Activated naive CD4-positive, alpha-beta T cell treated with anti-CD3 and anti-CD28 coated beads, Interleukin-2, amount 10 ng/mL, durations not matched to agents 7 days and 5 days (primary cell): ENCODE measurements around the gene PRKCA.
A peak's percentile ranks its signal among the peaks of the same experiment; 100 is the strongest.
"Not testable (repeated sequence)": the region's sequence is repeated elsewhere in the genome, so short reads cannot be mapped to it uniquely, and the experiment has no call there.

Experiments
- CTCF ChIA-PET: fragments of 350-600 bp; sonication (Branson Sonifier 250); formaldehyde crosslinking; loops from one replicate; lab custom pipeline; 2021; ENCODE audit warnings: antibody characterized with exemption; lab: Charles Lee
- DNase-seq: peaks from one replicate; pipeline ENCODE4 v3.0.0-alpha.2; 2020
- H3K27ac Mint-ChIP-seq: one replicate; pipeline ENCODE4 v1.8.0; 2021; ENCODE audit warnings: mild to moderate bottlenecking, moderate library complexity, mixed read lengths
- H3K27me3 Mint-ChIP-seq: one replicate; pipeline ENCODE4 v1.8.0; 2021; ENCODE audit warnings: mild to moderate bottlenecking, mixed read lengths
- H3K36me3 Mint-ChIP-seq: one replicate; pipeline ENCODE4 v1.8.0; 2021; ENCODE audit warnings: mixed read lengths
- H3K4me1 Mint-ChIP-seq: one replicate; pipeline ENCODE4 v1.8.0; 2021; ENCODE audit warnings: mixed read lengths
- H3K4me3 Mint-ChIP-seq: one replicate; pipeline ENCODE4 v1.8.0; 2021; ENCODE audit warnings: mild to moderate bottlenecking, moderate library complexity, mixed read lengths
- H3K9me3 Mint-ChIP-seq: one replicate; pipeline ENCODE4 v1.8.0; 2021; ENCODE audit warnings: mixed read lengths

PRKCA gene

DNA sequence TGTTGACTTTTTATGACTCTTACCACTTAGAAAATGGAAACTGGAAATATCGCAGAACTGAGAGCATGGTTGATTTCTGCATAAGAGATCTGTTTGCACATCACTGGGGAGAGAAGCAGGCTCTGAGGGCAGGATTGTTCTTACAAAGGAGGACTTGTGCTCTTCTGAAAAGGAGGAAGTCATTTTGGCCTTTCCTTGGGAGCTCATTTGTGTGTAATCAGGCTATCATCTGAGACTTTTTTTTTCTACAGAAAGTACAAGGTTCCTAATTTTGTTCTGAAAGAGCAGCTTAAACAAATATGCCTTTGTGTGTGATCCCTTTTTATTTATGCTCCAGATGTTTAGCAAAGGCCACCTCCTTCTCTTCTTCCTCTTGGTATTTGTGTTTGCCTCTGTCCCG is 386.8 kb downstream of the PRKCA start:
- no peaks in the 10 kb centered on the region for H3K27me3 Mint-ChIP-seq
- CTCF ChIA-PET, result no interaction called here
- peaks cover 7% of the 10 kb centered on the region for H3K4me1 Mint-ChIP-seq
- no peak overlapping the region for H3K4me3 Mint-ChIP-seq
- no peak overlapping the region for H3K27ac Mint-ChIP-seq
- H3K9me3 Mint-ChIP-seq, result no peaks in the 10 kb centered on the region
- H3K36me3 Mint-ChIP-seq, result peaks cover 69% of the 10 kb centered on the region
- no peak for DNase-seq

DNA sequence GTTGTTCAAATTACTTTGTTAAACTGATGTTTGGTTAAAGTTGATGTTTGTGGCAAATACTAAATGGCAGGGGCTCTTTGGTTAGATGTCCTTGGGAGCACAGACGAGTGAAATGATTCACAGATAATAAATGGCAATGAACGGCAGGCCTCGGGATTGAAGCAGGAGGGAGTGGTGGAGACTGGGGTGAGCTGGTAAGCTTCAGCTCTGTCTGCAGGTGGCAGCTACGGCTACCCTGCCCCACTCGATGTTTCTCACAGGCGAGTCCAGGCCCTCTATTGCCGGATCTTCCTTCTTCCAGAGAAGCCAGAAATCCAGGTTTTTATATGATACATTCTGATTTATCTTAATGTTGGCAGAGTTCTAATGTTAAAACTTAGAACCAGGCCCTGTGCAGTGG is 387.8 kb downstream of the PRKCA start:
- Mint-ChIP-seq H3K9me3 (no peaks in the 10 kb centered on the region), H3K4me1 (peaks cover 7% of the 10 kb centered on the region), H3K27ac (no peak overlapping the region), H3K36me3 (peaks cover 77% of the 10 kb centered on the region), H3K27me3 (no peaks in the 10 kb centered on the region), H3K4me3 (no peak overlapping the region)
- CTCF ChIA-PET, result interaction anchor here (1.3 kb wide), 1 partner anchor 25 kb away, joined by 3 read pairs; no protein-coding TSS in a partner anchor
- DNase-seq, result no peak

GRCh38 chr17:66691644-66692420 is 389.4 kb downstream of the PRKCA start:
- no peaks in the 10 kb centered on the region for H3K27me3 Mint-ChIP-seq
- peaks cover 7% of the 10 kb centered on the region for H3K4me1 Mint-ChIP-seq
- H3K9me3 Mint-ChIP-seq, result peaks cover under 1% of the 10 kb centered on the region
- H3K4me3 Mint-ChIP-seq, result no peak overlapping the region
- no peak for DNase-seq
- peaks cover 86% of the 10 kb centered on the region for H3K36me3 Mint-ChIP-seq
- peak overlapping the region; percentile 84 for H3K27ac Mint-ChIP-seq
- CTCF ChIA-PET, result interaction anchor here (1.3 kb wide), 1 partner anchor 23 kb away, joined by 3 read pairs; no protein-coding TSS in a partner anchor

DNA sequence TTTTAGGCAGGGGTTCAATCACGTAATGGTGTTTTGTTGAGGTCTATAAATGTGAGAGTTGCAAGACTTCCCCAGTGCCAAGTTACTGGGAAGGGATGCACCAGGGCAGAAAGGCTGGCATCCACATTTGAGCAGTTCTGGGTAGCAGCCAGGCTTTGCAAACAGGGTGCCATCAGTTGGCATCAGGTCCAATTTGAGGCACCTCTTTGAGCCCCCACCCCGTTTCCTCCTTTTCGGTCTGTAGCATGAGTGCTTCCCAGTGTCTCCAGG is 389.9 kb downstream of the PRKCA start:
- Mint-ChIP-seq H3K9me3 (peaks cover 3% of the 10 kb centered on the region), H3K4me1 (peaks cover 7% of the 10 kb centered on the region), H3K36me3 (peaks cover 86% of the 10 kb centered on the region), H3K27me3 (no peaks in the 10 kb centered on the region), H3K4me3 (no peak overlapping the region), H3K27ac (peak overlapping the region; percentile 6)
- CTCF ChIA-PET, result no interaction called here
- no peak for DNase-seq

- CTCF ChIA-PET, result no interaction called here
- peaks cover 7% of the 10 kb centered on the region for H3K4me1 Mint-ChIP-seq
- H3K4me3 Mint-ChIP-seq, result no peak overlapping the region
- no peak overlapping the region for H3K27ac Mint-ChIP-seq
- peaks cover 76% of the 10 kb centered on the region for H3K36me3 Mint-ChIP-seq
- peaks cover 15% of the 10 kb centered on the region for H3K9me3 Mint-ChIP-seq
- DNase-seq, result no peak
- H3K27me3 Mint-ChIP-seq, result no peaks in the 10 kb centered on the region
Measured at GRCh38 chr17:66695098-66695497, 392.7 kb downstream of the PRKCA start.

- CTCF ChIA-PET, result no interaction called here
- H3K9me3 Mint-ChIP-seq, result peaks cover 15% of the 10 kb centered on the region
- H3K27ac Mint-ChIP-seq, result no peak overlapping the region
Measured at GRCh38 chr17:66698270-66698669, 395.9 kb downstream of the PRKCA start.

GRCh38 chr17:66701462-66701861 is 399.0 kb downstream of the PRKCA start:
- H3K4me1 Mint-ChIP-seq, result peaks cover 2% of the 10 kb centered on the region
- H3K36me3 Mint-ChIP-seq, result peaks cover 36% of the 10 kb centered on the region
- no peak overlapping the region for H3K27ac Mint-ChIP-seq
- DNase-seq, result no peak
- no peak overlapping the region for H3K4me3 Mint-ChIP-seq
- no peaks in the 10 kb centered on the region for H3K27me3 Mint-ChIP-seq
- CTCF ChIA-PET, result no interaction called here
- peaks cover 15% of the 10 kb centered on the region for H3K9me3 Mint-ChIP-seq

More at GRCh38 chr17:66698270-66698669, 395.9 kb downstream of the PRKCA start:
- DNase-seq, result no peak
- Mint-ChIP-seq H3K27me3 (no peaks in the 10 kb centered on the region), H3K4me1 (no peaks in the 10 kb centered on the region), H3K36me3 (peaks cover 60% of the 10 kb centered on the region), H3K4me3 (no peak overlapping the region)

- H3K27me3 Mint-ChIP-seq, result no peaks in the 10 kb centered on the region
- CTCF ChIA-PET, result no interaction called here
- H3K9me3 Mint-ChIP-seq, result peaks cover 12% of the 10 kb centered on the region
- DNase-seq, result no peak
- H3K4me1 Mint-ChIP-seq, result peaks cover 2% of the 10 kb centered on the region
- no peak overlapping the region for H3K4me3 Mint-ChIP-seq
- H3K27ac Mint-ChIP-seq, result no peak overlapping the region
- H3K36me3 Mint-ChIP-seq, result peaks cover 33% of the 10 kb centered on the region
Measured at GRCh38 chr17:66702106-66702936, 399.9 kb downstream of the PRKCA start.

DNA sequence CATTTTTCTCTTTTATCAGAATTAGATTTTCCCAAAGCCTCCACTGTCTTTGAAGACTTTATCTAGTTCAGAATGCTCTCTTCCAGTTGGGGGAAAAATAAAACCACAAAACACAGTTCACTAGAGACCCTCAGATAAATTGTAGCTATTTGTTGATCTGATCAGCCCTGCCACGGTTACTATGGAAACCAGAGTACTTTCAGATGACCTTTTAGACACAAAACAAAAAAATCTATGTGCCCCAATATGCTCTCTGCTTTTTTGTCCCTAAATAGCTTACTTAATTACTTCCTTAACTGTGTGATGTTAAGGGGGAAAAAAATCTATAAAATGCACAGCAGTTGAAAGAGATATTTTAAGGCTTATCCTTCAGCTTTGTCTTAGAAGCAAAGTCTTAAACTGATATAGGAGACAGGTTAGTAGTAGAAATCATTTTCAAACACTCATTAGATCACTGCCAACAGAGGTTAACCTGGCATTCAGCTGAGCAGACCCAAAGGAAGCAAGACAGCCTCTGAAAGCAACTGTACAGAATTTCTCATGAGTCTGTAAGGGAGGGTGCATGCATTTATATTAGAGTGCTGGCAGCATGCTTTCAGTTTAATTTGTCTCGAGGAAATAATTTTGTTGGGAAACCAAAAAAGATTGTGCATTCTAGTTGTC is 402.6 kb downstream of the PRKCA start:
- no peak overlapping the region for H3K4me3 Mint-ChIP-seq
- H3K36me3 Mint-ChIP-seq, result peaks cover 23% of the 10 kb centered on the region
- no peak overlapping the region for H3K27ac Mint-ChIP-seq
- DNase-seq, result no peak
- H3K27me3 Mint-ChIP-seq, result no peaks in the 10 kb centered on the region
- CTCF ChIA-PET, result no interaction called here
- H3K9me3 Mint-ChIP-seq, result no peaks in the 10 kb centered on the region
- peaks cover 2% of the 10 kb centered on the region for H3K4me1 Mint-ChIP-seq

DNA sequence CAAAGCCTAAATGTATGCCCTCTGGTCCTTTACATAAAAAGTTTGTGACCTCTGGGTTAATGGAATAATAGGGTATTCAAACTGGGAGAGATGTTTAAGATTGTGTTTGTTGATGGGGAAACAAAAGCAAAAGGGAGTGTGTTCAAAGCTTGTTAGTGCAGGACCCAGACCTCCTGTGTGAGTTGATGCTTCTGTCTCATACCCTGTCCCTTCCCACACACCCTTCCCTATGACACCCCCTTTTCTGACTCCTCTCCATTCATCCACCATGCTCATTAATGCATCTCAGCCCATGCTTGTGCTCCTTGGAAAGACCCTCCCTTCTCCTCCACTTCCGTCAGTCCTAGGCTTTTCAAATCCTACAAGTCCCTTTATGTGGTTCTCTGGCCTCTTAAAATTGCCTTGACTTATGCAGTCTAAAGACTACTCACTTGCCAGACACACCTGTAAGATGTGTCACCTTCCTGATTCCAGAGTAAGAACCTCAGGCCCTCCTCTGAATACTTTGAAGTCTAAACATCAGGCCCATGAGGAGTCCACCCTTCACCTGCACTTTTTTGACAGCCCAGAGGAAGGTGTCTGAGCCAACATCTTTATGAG is 404.5 kb downstream of the PRKCA start:
- Mint-ChIP-seq H3K27ac (no peak overlapping the region), H3K4me1 (peaks cover 11% of the 10 kb centered on the region), H3K9me3 (no peaks in the 10 kb centered on the region), H3K27me3 (no peaks in the 10 kb centered on the region), H3K36me3 (peaks cover 21% of the 10 kb centered on the region), H3K4me3 (no peak overlapping the region)
- no peak for DNase-seq
- CTCF ChIA-PET, result no interaction called here

DNA sequence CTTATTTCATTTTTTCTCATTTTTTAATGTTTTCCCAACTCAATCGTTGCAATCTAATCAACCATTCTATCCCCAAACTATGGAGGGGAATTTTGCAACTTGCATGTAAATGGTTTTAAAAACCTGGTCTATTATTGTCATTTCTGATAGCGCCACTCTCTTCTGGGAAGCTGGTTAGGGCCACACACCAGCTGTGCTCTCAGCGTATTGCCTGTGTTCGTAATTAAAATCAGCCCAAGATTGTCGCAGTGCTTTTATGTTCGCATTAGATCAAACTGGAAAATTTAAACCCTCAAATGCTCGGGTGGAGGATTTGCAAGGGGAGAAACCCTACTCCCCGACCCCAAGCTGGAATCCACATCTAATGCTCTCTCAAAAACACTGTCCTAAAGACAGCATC is 409.0 kb downstream of the PRKCA start:
- H3K4me1 Mint-ChIP-seq, result peaks cover 29% of the 10 kb centered on the region
- DNase-seq, result no peak
- H3K4me3 Mint-ChIP-seq, result no peak overlapping the region
- CTCF ChIA-PET, result no interaction called here
- peak overlapping the region; percentile 15 for H3K27ac Mint-ChIP-seq
- H3K9me3 Mint-ChIP-seq, result no peaks in the 10 kb centered on the region
- H3K36me3 Mint-ChIP-seq, result peaks cover 31% of the 10 kb centered on the region
- H3K27me3 Mint-ChIP-seq, result no peaks in the 10 kb centered on the region

- Mint-ChIP-seq H3K36me3 (peaks cover 29% of the 10 kb centered on the region), H3K27me3 (no peaks in the 10 kb centered on the region), H3K4me1 (peaks cover 29% of the 10 kb centered on the region), H3K4me3 (no peak overlapping the region), H3K27ac (peak overlapping the region; percentile 55), H3K9me3 (no peaks in the 10 kb centered on the region)
- DNase-seq, result no peak
- CTCF ChIA-PET, result no interaction called here
Measured at GRCh38 chr17:66711881-66712321, 409.5 kb downstream of the PRKCA start.

GRCh38 chr17:66712453-66712852 is 410.0 kb downstream of the PRKCA start:
- no peak overlapping the region for H3K27ac Mint-ChIP-seq
- no peaks in the 10 kb centered on the region for H3K9me3 Mint-ChIP-seq
- DNase-seq, result no peak
- peaks cover 29% of the 10 kb centered on the region for H3K4me1 Mint-ChIP-seq
- H3K27me3 Mint-ChIP-seq, result no peaks in the 10 kb centered on the region
- peaks cover 27% of the 10 kb centered on the region for H3K36me3 Mint-ChIP-seq
- no peak overlapping the region for H3K4me3 Mint-ChIP-seq
- CTCF ChIA-PET, result interaction anchor here (1.9 kb wide), 1 partner anchor 15 kb away, joined by 4 read pairs; no protein-coding TSS in a partner anchor

DNA sequence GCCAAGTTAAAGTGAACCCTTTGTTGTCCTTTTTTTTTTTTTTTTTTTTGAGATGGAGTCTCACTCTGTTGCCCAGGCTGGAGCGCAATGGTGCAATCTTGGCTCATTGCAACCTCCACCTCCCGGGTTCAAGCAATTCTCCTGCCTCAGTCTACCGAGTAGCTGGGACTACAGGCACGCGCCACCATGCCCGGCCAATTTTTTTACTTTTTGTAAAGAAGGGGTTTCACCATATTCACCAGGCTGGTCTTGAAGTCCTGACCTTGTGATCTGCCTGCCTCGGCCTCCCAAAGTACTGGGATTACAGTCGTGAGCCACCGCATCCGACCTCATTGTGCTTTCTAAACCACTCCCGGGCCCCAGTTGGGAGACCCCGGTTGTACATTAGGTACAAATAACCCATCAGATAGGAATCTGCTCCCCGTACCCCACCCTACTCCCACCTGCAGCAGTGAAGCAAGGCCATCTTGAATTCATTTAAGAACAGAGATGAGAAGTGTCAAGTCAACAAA is 410.7 kb downstream of the PRKCA start:
- not testable (repeated sequence) for H3K9me3 Mint-ChIP-seq, DNase-seq, H3K4me3 Mint-ChIP-seq, H3K27me3 Mint-ChIP-seq
- peak overlapping the region; percentile 47 for H3K27ac Mint-ChIP-seq
- peaks cover 29% of the 10 kb centered on the region for H3K4me1 Mint-ChIP-seq
- CTCF ChIA-PET, result interaction anchor here (1.9 kb wide), 1 partner anchor 16 kb away, joined by 4 read pairs; no protein-coding TSS in a partner anchor
- peaks cover 24% of the 10 kb centered on the region for H3K36me3 Mint-ChIP-seq
